ENCODE measurements around the gene HS3ST3B1.

GRCh38 chr17:14336418-14336817 is 35.5 kb downstream of the HS3ST3B1 start:
- no peak for TF ChIP-seq REST (IDR thresholded peaks at IDR 0.05; ENCODE audit: insufficient replicate concordance, low read depth)
- no peak for TF ChIP-seq CTCF (IDR thresholded peaks at IDR 0.05; ENCODE audit: insufficient read depth, low read length)
- TF ChIP-seq POLR2AphosphoS5 (IDR thresholded peaks at IDR 0.05; ENCODE audit: low read depth) = no peak

Measured in HL-60 (cell line).